PC-3 (cell line): ENCODE measurements around the gene CTNNA2. TPM values are rescaled to one million over a fixed set of nuclear protein-coding genes. Genes with fewer than 3 reads are reported as not detected.

Experiments used
- ATAC-seq: fragments of 200-7000 bp; cut with Tn5 transposase; 2 replicates; pipeline ENCODE4 v1.9.1; 2020; ENCODE audit warnings: mild to moderate bottlenecking, moderate library complexity
- BruUV-seq: library from RNA; stranded (reverse); fragments of 400-500 nt; replicated peaks from 2 replicates; lab custom pipeline; 2021; lab: Mats Ljungman, UMichigan
- CTCF ChIA-PET: fragments of 300-600 bp; sonication (Branson Sonifier 250); formaldehyde crosslinking; loops from one replicate; lab custom pipeline; 2022; ENCODE audit warnings: antibody characterized with exemption; lab: Charles Lee
- POLR2A ChIA-PET: fragments of 300-600 bp; sonication (Branson Sonifier 250); formaldehyde crosslinking; loops from one replicate; lab custom pipeline; 2022; ENCODE audit warnings: antibody characterized with exemption; ENCODE audit not compliant: unreplicated experiment; lab: Charles Lee
- DNase-seq: peaks from one replicate; pipeline ENCODE4 v3.0.0-alpha.2; 2015
- H2AFZ ChIP-seq: fragments of 300-600 bp; sonication (generic); 2 replicates; pipeline ENCODE4 v1.6.0; 2016; ENCODE audit warnings: antibody characterized with exemption, low read length
- H3F3A ChIP-seq: fragments of 300-600 bp; sonication (generic); one replicate; pipeline ENCODE4 v1.6.0; 2017; ENCODE audit warnings: antibody characterized with exemption, low read length, control low read depth, mild to moderate bottlenecking; ENCODE audit not compliant: unreplicated experiment
- H3K27ac ChIP-seq: fragments of 300-600 bp; sonication (generic); 2 replicates; pipeline ENCODE4 v1.5.1; 2016; ENCODE audit warnings: mild to moderate bottlenecking, low read length
- H3K27me3 ChIP-seq: fragments of 300-600 bp; sonication (generic); 2 replicates; pipeline ENCODE4 v1.6.1; 2016; ENCODE audit warnings: low read length, mixed read lengths
- H3K36me3 ChIP-seq: fragments of 300-600 bp; sonication (generic); 2 replicates; pipeline ENCODE4 v1.6.1; 2016; ENCODE audit warnings: low read depth, mixed run types, low read length, mixed read lengths
- H3K4me1 ChIP-seq: fragments of 300-600 bp; sonication (generic); 2 replicates; pipeline ENCODE4 v1.5.1; 2016; ENCODE audit warnings: low read length; ENCODE audit not compliant: insufficient read depth
- H3K4me2 ChIP-seq: fragments of 300-600 bp; sonication (generic); 2 replicates; pipeline ENCODE4 v1.6.0; 2016; ENCODE audit warnings: low read length
- H3K4me3 ChIP-seq: fragments of 300-600 bp; sonication (generic); 2 replicates; pipeline ENCODE4 v1.5.1; 2016; ENCODE audit warnings: mild to moderate bottlenecking, low read length, mixed read lengths
- H3K79me2 ChIP-seq: fragments of 300-600 bp; sonication (generic); 2 replicates; pipeline ENCODE4 v1.6.1; 2017; ENCODE audit warnings: low read length, mixed read lengths
- H3K9ac ChIP-seq: fragments of 300-600 bp; sonication (generic); 2 replicates; pipeline ENCODE4 v1.6.0; 2016; ENCODE audit warnings: mild to moderate bottlenecking, low read length
- H3K9me2 ChIP-seq: fragments of 300-600 bp; sonication (generic); replicated peaks from 2 replicates; pipeline ENCODE4 v1.6.1; 2016; ENCODE audit warnings: mixed run types, low read length, mixed read lengths
- H3K9me3 ChIP-seq: fragments of 300-600 bp; sonication (generic); 2 replicates; pipeline ENCODE4 v1.6.1; 2016; ENCODE audit warnings: low read length, mixed read lengths
- H4K20me1 ChIP-seq: fragments of 300-600 bp; sonication (generic); 2 replicates; pipeline ENCODE4 v1.6.1; 2016; ENCODE audit warnings: low read length, mixed read lengths
- CTCF ChIP-seq: fragments of 300-600 bp; sonication (generic); conservative IDR thresholded peaks from 2 replicates; pipeline ENCODE4 v1.5.1; 2017; ENCODE audit warnings: antibody characterized with exemption, low read depth, mild to moderate bottlenecking, low read length
- EZH2 ChIP-seq: fragments of 300-600 bp; sonication (generic); IDR thresholded peaks from one replicate; pipeline ENCODE4 v1.6.1; 2017; ENCODE audit warnings: antibody characterized with exemption, mild to moderate bottlenecking, low read length; ENCODE audit not compliant: unreplicated experiment
- EZH2phosphoT487 ChIP-seq: fragments of 300-600 bp; sonication (generic); IDR thresholded peaks from 2 replicates; pipeline ENCODE4 v1.6.1; 2018; ENCODE audit warnings: mild to moderate bottlenecking, antibody characterized with exemption, low read length, borderline replicate concordance
- intact Hi-C: fragments of 100-400 bp; cut with micrococcal nuclease; formaldehyde crosslinking; loops from 2 replicates; pipeline ENCODE4 v1.9.0; 2023
- total RNA-seq: library from RNA; depleted of rRNA; stranded (reverse); fragments of >200 nt; gene quantifications from 2 replicates; pipeline ENCODE4 v1.2.3, GENCODE V29; 2014

The CTNNA2 gene
- total RNA-seq, 1 experiment from 2014 or later = not detected

DNA sequence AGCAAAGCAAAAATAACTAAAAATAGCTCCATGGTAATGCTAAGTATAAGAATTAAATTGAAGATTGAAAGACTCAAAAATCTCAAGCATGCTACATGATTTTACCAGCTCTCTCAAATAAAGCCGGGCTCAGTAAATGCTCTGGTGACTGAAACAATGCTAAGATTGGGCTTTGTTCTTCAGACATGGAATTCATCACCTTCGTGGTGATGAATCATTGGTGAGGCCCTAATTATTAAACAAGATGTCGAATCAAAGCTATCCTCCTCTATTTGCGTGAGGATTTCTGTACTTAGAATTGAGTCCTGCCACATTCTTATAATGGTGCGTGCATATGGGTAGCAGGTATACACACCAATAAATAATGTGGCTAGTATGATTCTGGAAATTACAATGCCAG is 850.5 kb downstream of the CTNNA2 start:
- H4K20me1 ChIP-seq = no peaks in the 10 kb centered on the region
- no peak overlapping the region for H3K27ac ChIP-seq
- DNase-seq (no peak), ATAC-seq (no peak)
- H3F3A ChIP-seq = no peaks in the 10 kb centered on the region
- H3K27me3 ChIP-seq = 0 out of 2 replicates have a peak, but pooled peaks cover 13% of the 10 kb centered on the region
- H3K36me3 ChIP-seq = no peaks in the 10 kb centered on the region
- no peak overlapping the region for H3K9ac ChIP-seq
- intact Hi-C loops = no loop called here
- no TSS peak for BruUV-seq
- ChIA-PET CTCF (no interaction called here), POLR2A (no interaction called here)
- H3K4me1 ChIP-seq = no peaks in the 10 kb centered on the region
- H3K4me3 ChIP-seq = no peak overlapping the region
- H3K9me2 ChIP-seq = no peaks in the 10 kb centered on the region
- peaks cover 4% of the 10 kb centered on the region; the same call in 1 of the 2 replicates for H3K9me3 ChIP-seq
- H3K4me2 ChIP-seq = no peak overlapping the region
- no peak for TF ChIP-seq CTCF
- TF ChIP-seq EZH2phosphoT487 = no peak
- TF ChIP-seq EZH2 = no peak
- no peaks in the 10 kb centered on the region for H3K79me2 ChIP-seq
- H2AFZ ChIP-seq = no peak overlapping the region

DNA sequence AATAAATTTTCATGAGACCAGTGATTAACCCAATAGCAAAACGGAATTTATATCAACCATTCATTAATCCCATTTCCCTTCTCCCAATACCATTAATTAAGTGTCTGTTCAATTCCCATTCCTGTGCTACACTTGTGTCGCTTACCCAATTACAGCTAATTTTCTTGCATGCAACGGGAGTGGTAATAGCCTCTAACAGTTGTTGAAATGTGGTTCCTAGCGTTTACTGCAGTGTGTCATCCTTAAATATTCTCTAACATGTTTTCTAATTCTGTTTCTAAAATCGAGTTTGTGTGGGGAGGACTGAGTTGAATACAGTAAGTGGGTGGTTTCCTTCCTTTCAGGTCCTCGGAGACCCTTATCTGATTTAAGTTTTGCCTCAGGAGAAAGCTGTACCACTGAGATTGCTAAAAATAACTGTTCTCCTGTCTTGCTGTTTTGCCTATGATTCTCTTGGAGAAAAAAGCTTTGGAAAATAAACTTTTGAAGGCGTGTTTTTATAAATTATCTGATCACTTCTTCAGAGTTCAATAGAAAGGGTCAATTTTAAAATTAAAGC is 851.0 kb downstream of the CTNNA2 start:
- Histone ChIP-seq H3K36me3 (no peaks in the 10 kb centered on the region), H3K27me3 (0 out of 2 replicates have a peak, but pooled peaks cover 13% of the 10 kb centered on the region), H3K9ac (no peak overlapping the region), H4K20me1 (no peaks in the 10 kb centered on the region), H3K4me2 (no peak overlapping the region), H3K79me2 (no peaks in the 10 kb centered on the region), H3F3A (no peaks in the 10 kb centered on the region), H3K9me2 (no peaks in the 10 kb centered on the region), H3K4me3 (no peak overlapping the region), H3K27ac (no peak overlapping the region), H3K9me3 (peaks cover 4% of the 10 kb centered on the region; the same call in 1 of the 2 replicates), H3K4me1 (no peaks in the 10 kb centered on the region), H2AFZ (no peak overlapping the region)
- TF ChIP-seq EZH2phosphoT487 = no peak
- ChIA-PET POLR2A (no interaction called here), CTCF (no interaction called here)
- no TSS peak for BruUV-seq
- no peak for DNase-seq
- no peak for ATAC-seq
- intact Hi-C loops = no loop called here

- no peak overlapping the region for H3K9ac ChIP-seq
- DNase-seq = no peak
- no peaks in the 10 kb centered on the region for H3K9me2 ChIP-seq
- H3K36me3 ChIP-seq = no peaks in the 10 kb centered on the region
- 0 out of 2 replicates have a peak, but pooled peaks cover 13% of the 10 kb centered on the region for H3K27me3 ChIP-seq
- no peak overlapping the region for H3K4me3 ChIP-seq
- H2AFZ ChIP-seq = no peak overlapping the region
- no peaks in the 10 kb centered on the region for H3K4me1 ChIP-seq
- H3K4me2 ChIP-seq = no peak overlapping the region
- CTCF ChIA-PET = no interaction called here
- no peaks in the 10 kb centered on the region for H3K79me2 ChIP-seq
- no TSS peak for BruUV-seq
- TF ChIP-seq CTCF (no peak), EZH2 (no peak), EZH2phosphoT487 (no peak)
- no peak overlapping the region for H3K27ac ChIP-seq
- ATAC-seq = no peak
- H3F3A ChIP-seq = no peaks in the 10 kb centered on the region
- POLR2A ChIA-PET = no interaction called here
- intact Hi-C loops = no loop called here
- H4K20me1 ChIP-seq = no peaks in the 10 kb centered on the region
- H3K9me3 ChIP-seq = peaks cover 4% of the 10 kb centered on the region; the same call in 1 of the 2 replicates
Observed at GRCh38 chr2:80364524-80365212, 851.8 kb downstream of the CTNNA2 start.
